Right renal cortex interstitium (tissue), 3 donors: ENCODE data around the gene DAB1. TPM values are rescaled to one million over a fixed set of nuclear protein-coding genes. Genes with fewer than 3 reads are reported as not detected.

Experiments used
- DNase-seq, 3 donors: peaks; one replicate each; pipeline ENCODE4 v3.0.0-alpha.2; 2013; ENCODE audit warnings: low read depth in 3 of 3, low spot score in 2 of 3
- polyA plus RNA-seq, 3 donors: library from polyadenylated mRNA; unstranded; fragments of 120-200 nt; gene quantifications; one replicate each; pipeline ENCODE4 v1.2.1, GENCODE V29; 2013; ENCODE audit not compliant: insufficient read length in 3 of 3

The DAB1 gene
- polyA plus RNA-seq, 3 donors = 6.3 to 6.9 (median 6.7) TPM

GRCh38 chr1:57281324-57281723 is 142.5 kb downstream of the DAB1 start:
- no peak for DNase-seq

GRCh38 chr1:57279909-57280666 is 143.8 kb downstream of the DAB1 start:
- no peak for DNase-seq

- DNase-seq = no peak
Observed at GRCh38 chr1:57278558-57278957, 145.3 kb downstream of the DAB1 start.

GRCh38 chr1:57277681-57278080 is 146.2 kb downstream of the DAB1 start:
- no peak for DNase-seq

GRCh38 chr1:57276918-57277317 is 146.9 kb downstream of the DAB1 start:
- no peak for DNase-seq

GRCh38 chr1:57272601-57273000 is 151.3 kb downstream of the DAB1 start:
- no peak for DNase-seq

- DNase-seq = no peak
Observed at GRCh38 chr1:57272150-57272549, 151.7 kb downstream of the DAB1 start.

- DNase-seq = no peak
Observed at GRCh38 chr1:57270927-57271698, 152.7 kb downstream of the DAB1 start.

- no peak for DNase-seq
Observed at GRCh38 chr1:57269630-57270225, 154.1 kb downstream of the DAB1 start.

- no peak for DNase-seq
Observed at GRCh38 chr1:57265104-57265503, 158.8 kb downstream of the DAB1 start.

- no peak for DNase-seq
Observed at GRCh38 chr1:57262472-57262871, 161.4 kb downstream of the DAB1 start.

GRCh38 chr1:57258557-57259325 is 165.1 kb downstream of the DAB1 start:
- DNase-seq = no peak

GRCh38 chr1:57255945-57256344 is 167.9 kb downstream of the DAB1 start:
- no peak for DNase-seq

GRCh38 chr1:57254022-57254421 is 169.8 kb downstream of the DAB1 start:
- no peak for DNase-seq

GRCh38 chr1:57252597-57253294 is 171.1 kb downstream of the DAB1 start:
- DNase-seq = no peak

GRCh38 chr1:57250021-57250420 is 173.8 kb downstream of the DAB1 start:
- DNase-seq = no peak

GRCh38 chr1:57249511-57249910 is 174.3 kb downstream of the DAB1 start:
- no peak for DNase-seq

GRCh38 chr1:57248830-57249229 is 175.0 kb downstream of the DAB1 start:
- DNase-seq = no peak

- DNase-seq = no peak
Observed at GRCh38 chr1:57238233-57238781, 185.6 kb downstream of the DAB1 start.
